K562 (cell line): ENCODE results near the gene PARD3. TPM values are rescaled to one million over a fixed set of nuclear protein-coding genes. Genes with fewer than 3 reads are reported as not detected.

ENCODE experiments used
- ATAC-seq: fragments of 200-7000 bp; cut with Tn5 transposase; 3 replicates; pipeline ENCODE4 v1.9.1; 2020; ENCODE audit warnings: moderate library complexity
- BruUV-seq: library from RNA; stranded (reverse); fragments of 400-500 nt; replicated peaks from 2 replicates; lab custom pipeline; 2021; lab: Mats Ljungman, UMichigan
- CTCF ChIA-PET: fragments of 300-600 bp; formaldehyde crosslinking; extraction: SDS; loops from one replicate; lab custom pipeline; 2021; ENCODE audit warnings: low intra/inter-chr PET ratio; lab: Yijun Ruan, JAX
- POLR2A ChIA-PET: fragments of 300-600, 350-650 bp; sonication (Branson Sonifier 250); formaldehyde crosslinking; extraction: SDS; loops from one replicate; lab custom pipeline; 2021; ENCODE audit warnings: antibody characterized with exemption, inconsistent platforms; lab: Yijun Ruan, JAX
- DNase-seq, 4 experiments: peaks; one replicate each; pipeline versions ENCODE4 v3.0.0 to v3.0.0-alpha.2; 2011 to 2018; ENCODE audit warnings: low spot score in 3 of 4, mixed read lengths in 3 of 4; ENCODE audit errors: extremely low read depth in 1 of 4
- FAIRE-seq: peaks from 2 replicates; lab custom pipeline; 2011; peaks lifted over from hg19 to GRCh38; lab: Jason Lieb, UNC
- H2AFZ ChIP-seq: 2 replicates; pipeline ENCODE4 v1.6.0; 2011; ENCODE audit warnings: low read depth, low read length, control low read depth, inconsistent platforms
- H3K27ac ChIP-seq: fragments of 200-600 bp; 3 replicates; pipeline ENCODE4 v1.8.0; 2011; ENCODE audit warnings: low read depth, mild to moderate bottlenecking, control low read depth, inconsistent platforms, low read length, moderate library complexity, mixed read lengths; ENCODE audit errors: extremely low read depth
- H3K27me3 ChIP-seq, 2 experiments: fragments of 300-600 bp in 1 of 2; 2 replicates in 1 of 2; 3 replicates in 1 of 2; pipeline versions ENCODE4 v1.6.0 to v1.8.0; 2011; ENCODE audit warnings: inconsistent platforms in 2 of 2, low read length in 2 of 2, mild to moderate bottlenecking in 1 of 2, mixed read lengths in 1 of 2, moderate library complexity in 1 of 2; ENCODE audit not compliant: control insufficient read depth in 2 of 2, insufficient read depth in 2 of 2
- H3K36me3 ChIP-seq: fragments of 300-600 bp; 3 replicates; pipeline ENCODE4 v1.8.0; 2011; ENCODE audit warnings: mild to moderate bottlenecking, low read length, inconsistent platforms; ENCODE audit not compliant: control insufficient read depth, insufficient read depth
- H3K4me1 ChIP-seq, 2 experiments: fragments of 200-600 bp in 1 of 2; replicated peaks in 1 of 2; 2 replicates in 1 of 2; 3 replicates in 1 of 2; pipeline versions ENCODE4 v1.5.1 to v1.8.0; 2011; ENCODE audit warnings: inconsistent platforms in 2 of 2, low read length in 2 of 2, mild to moderate bottlenecking in 1 of 2, mixed read lengths in 1 of 2, moderate library complexity in 1 of 2; ENCODE audit not compliant: control insufficient read depth in 2 of 2, insufficient read depth in 2 of 2
- H3K4me2 ChIP-seq: 2 replicates; pipeline ENCODE4 v1.6.1; 2011; ENCODE audit warnings: low read length, control low read depth, inconsistent platforms, mixed read lengths; ENCODE audit not compliant: insufficient read depth
- H3K4me3 ChIP-seq: fragments of 200-600 bp; sonication (generic), shearing (Covaris generic); 2 replicates; pipeline ENCODE4 v1.5.1; 2016; ENCODE audit warnings: control low read depth, inconsistent platforms
- H3K79me2 ChIP-seq: fragments of 200-600 bp; 3 replicates; pipeline ENCODE4 v1.8.0; 2011; ENCODE audit warnings: low read length, inconsistent platforms; ENCODE audit not compliant: control insufficient read depth, insufficient read depth
- H3K9ac ChIP-seq, 2 experiments: 2 replicates each; pipeline versions ENCODE4 v1.6.0 to v1.6.1; 2011; ENCODE audit warnings: low read depth in 2 of 2, low read length in 2 of 2, control low read depth in 1 of 2, inconsistent platforms in 1 of 2, mild to moderate bottlenecking in 1 of 2, mixed read lengths in 1 of 2; ENCODE audit not compliant: insufficient read depth in 1 of 2
- H3K9me1 ChIP-seq: one replicate; pipeline ENCODE4 v1.6.0; 2011; ENCODE audit warnings: inconsistent platforms, mild to moderate bottlenecking, low read length, moderate library complexity; ENCODE audit not compliant: control insufficient read depth, insufficient read depth
- H3K9me3 ChIP-seq: replicated peaks from 2 replicates; pipeline ENCODE4 v1.5.1; 2011; ENCODE audit warnings: low read depth, low read length, inconsistent platforms; ENCODE audit not compliant: control insufficient read depth, insufficient read depth
- H4K20me1 ChIP-seq: replicated peaks from 2 replicates; pipeline ENCODE4 v1.6.1; 2011; ENCODE audit warnings: low read length, inconsistent platforms, mixed read lengths; ENCODE audit not compliant: control insufficient read depth, insufficient read depth
- CBX3 ChIP-seq, 2 experiments: IDR thresholded peaks; 1 replicate in 1 of 2; 2 replicates in 1 of 2; pipeline ENCODE4 v1.6.1; 2012; ENCODE audit warnings: inconsistent platforms in 2 of 2, low read length in 2 of 2, borderline replicate concordance in 1 of 2, control low read depth in 1 of 2
- CHD2 ChIP-seq: IDR thresholded peaks from 2 replicates; pipeline ENCODE4 v1.6.1; 2011; ENCODE audit warnings: low read depth, low read length
- CREB1 ChIP-seq, 2 experiments: sonication (generic) in 1 of 2; formaldehyde crosslinking in 1 of 2; IDR thresholded peaks; 2 replicates each; pipeline versions ENCODE4 v1.6.1 to v1.8.0; 2012 to 2022; ENCODE audit warnings: inconsistent platforms in 1 of 2, mild to moderate bottlenecking in 1 of 2, missing genetic modification reagents in 1 of 2, moderate library complexity in 1 of 2
- HMGN3 ChIP-seq: IDR thresholded peaks from 2 replicates; pipeline ENCODE4 v1.6.1; 2011; ENCODE audit warnings: borderline replicate concordance, low read depth, mild to moderate bottlenecking, mixed read lengths, low read length; ENCODE audit not compliant: insufficient read length; ENCODE audit errors: extremely low read depth
- NFXL1 ChIP-seq: fragments of 450-650 bp; formaldehyde crosslinking; IDR thresholded peaks from 2 replicates; pipeline ENCODE4 v1.4.0; 2021; ENCODE audit warnings: mild to moderate bottlenecking
- SIN3B ChIP-seq: fragments of 450-650 bp; IDR thresholded peaks from 2 replicates; pipeline ENCODE4 v1.6.1; 2017; ENCODE audit warnings: low read depth, mild to moderate bottlenecking, moderate library complexity
- ZNF212 ChIP-seq: fragments of 450-650 bp; formaldehyde crosslinking; IDR thresholded peaks from 2 replicates; pipeline ENCODE4 v1.4.0; 2020; ENCODE audit warnings: mild to moderate bottlenecking
- WGBS: fragments of 100-300 bp; shearing (Covaris generic); methylation state at CpG from one replicate; pipeline ENCODE4 v1.1.6; 2016; ENCODE audit warnings: low coverage, mixed read lengths; ENCODE audit not compliant: insufficient coverage; ENCODE audit errors: missing lambda C conversion rate; 5-methylcytosine and 5-hydroxymethylcytosine counted together
- in situ Hi-C: fragments of 300-500 bp; cut with MboI; formaldehyde crosslinking; loops from 4 replicates; pipeline ENCODE4 v1.15.0; 2018; ENCODE audit warnings: inconsistent platforms, mixed read lengths
- intact Hi-C: fragments of 100-400 bp; cut with micrococcal nuclease; formaldehyde crosslinking; loops from 2 replicates; pipeline ENCODE4 v1.14.2; 2022
- polyA plus RNA-seq, 8 experiments: library from polyadenylated mRNA; depleted of rRNA in 4 of 8; stranded (reverse) in 5 of 8; unstranded in 3 of 8; fragments of >200 nt; fragmentation: Nextera tagmentation in 2 of 8; fragmentation: Illumina TruSeq in 1 of 8; extraction: Ambion mirVana in 2 of 8; extraction: Trizol in 1 of 8; gene quantifications; 2 replicates each; pipeline versions ENCODE4 v1.2.1 to v1.2.3, GENCODE V29; 2011 to 2014; ENCODE audit warnings: inconsistent platforms in 1 of 8, missing spikeins in 1 of 8
- total RNA-seq, 7 experiments: library from RNA; depleted of rRNA in 6 of 7; stranded (reverse); fragments of >200 nt in 6 of 7; fragmentation: Illumina TruSeq in 2 of 7; extraction: Trizol in 2 of 7; gene quantifications; 2 replicates each; pipeline versions ENCODE4 v1.2.1 to v1.2.3, GENCODE V29; 2011 to 2021; ENCODE audit warnings: low replicate concordance in 1 of 7
- TF ChIP-seq, protein P1 (sequence below): fragments of 150-350 bp; conservative IDR thresholded peaks from 2 replicates; pipeline ENCODE4 v1.6.1; 2014; ENCODE audit warnings: low read length
- TF ChIP-seq, protein P2 (sequence below): fragments of 450-650 bp; IDR thresholded peaks from 2 replicates; pipeline ENCODE4 v1.6.1; 2018; ENCODE audit warnings: mild to moderate bottlenecking, low read depth; ENCODE audit not compliant: partially characterized antibody
- TF ChIP-seq, protein P3 (sequence below), 2 experiments: fragments of 200-800 bp in 1 of 2; sonication (Bioruptor generic) in 1 of 2; sonication (generic) in 1 of 2; formaldehyde crosslinking in 1 of 2; IDR thresholded peaks in 1 of 2; conservative IDR thresholded peaks in 1 of 2; 2 replicates each; pipeline versions ENCODE4 v1.5.0 to v1.6.1; 2016 to 2020; ENCODE audit warnings: missing compliant biosample characterization in 1 of 2, missing genetic modification characterization in 1 of 2, missing genetic modification reagents in 1 of 2
- TF ChIP-seq, protein P4 (sequence below): IDR thresholded peaks from 2 replicates; pipeline ENCODE4 v1.6.1; 2014; ENCODE audit warnings: antibody characterized with exemption

Gene PARD3
- total and polyA plus RNA-seq, 9 of the 15 experiments (the other 6 are each of a cell fraction or from before 2014, with no cell fraction given), result 2.7 to 11.7 (median 7.7) TPM

DNA sequence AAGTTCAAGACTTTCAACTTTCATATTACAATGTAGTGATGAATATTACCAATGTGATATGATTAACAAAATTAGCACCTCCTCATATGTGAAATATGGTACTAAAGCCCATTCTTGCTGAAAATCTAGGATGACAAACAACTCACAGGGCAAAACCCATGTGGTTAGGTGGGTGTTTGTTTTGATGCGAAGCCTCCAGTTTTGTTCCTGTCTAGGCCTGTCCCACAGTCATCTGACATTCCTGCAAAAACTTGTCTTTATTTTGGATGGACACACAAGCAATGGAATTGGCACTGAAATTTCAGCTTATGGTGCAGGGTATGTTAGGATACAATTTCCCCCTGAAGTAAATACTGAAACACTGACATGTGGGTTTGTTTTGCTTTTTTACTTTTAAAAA lies 95.3 kb downstream of the PARD3 start (continued):
- TF ChIP-seq, protein P1, sequence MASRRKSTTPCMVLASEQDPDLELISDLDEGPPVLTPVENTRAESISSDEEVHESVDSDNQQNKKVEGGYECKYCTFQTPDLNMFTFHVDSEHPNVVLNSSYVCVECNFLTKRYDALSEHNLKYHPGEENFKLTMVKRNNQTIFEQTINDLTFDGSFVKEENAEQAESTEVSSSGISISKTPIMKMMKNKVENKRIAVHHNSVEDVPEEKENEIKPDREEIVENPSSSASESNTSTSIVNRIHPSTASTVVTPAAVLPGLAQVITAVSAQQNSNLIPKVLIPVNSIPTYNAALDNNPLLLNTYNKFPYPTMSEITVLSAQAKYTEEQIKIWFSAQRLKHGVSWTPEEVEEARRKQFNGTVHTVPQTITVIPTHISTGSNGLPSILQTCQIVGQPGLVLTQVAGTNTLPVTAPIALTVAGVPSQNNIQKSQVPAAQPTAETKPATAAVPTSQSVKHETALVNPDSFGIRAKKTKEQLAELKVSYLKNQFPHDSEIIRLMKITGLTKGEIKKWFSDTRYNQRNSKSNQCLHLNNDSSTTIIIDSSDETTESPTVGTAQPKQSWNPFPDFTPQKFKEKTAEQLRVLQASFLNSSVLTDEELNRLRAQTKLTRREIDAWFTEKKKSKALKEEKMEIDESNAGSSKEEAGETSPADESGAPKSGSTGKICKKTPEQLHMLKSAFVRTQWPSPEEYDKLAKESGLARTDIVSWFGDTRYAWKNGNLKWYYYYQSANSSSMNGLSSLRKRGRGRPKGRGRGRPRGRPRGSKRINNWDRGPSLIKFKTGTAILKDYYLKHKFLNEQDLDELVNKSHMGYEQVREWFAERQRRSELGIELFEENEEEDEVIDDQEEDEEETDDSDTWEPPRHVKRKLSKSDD, result no peak
- TF ChIP-seq HMGN3 (no peak), SIN3B (no peak)
- TF ChIP-seq, all 486 proteins: peak for 0

DNA sequence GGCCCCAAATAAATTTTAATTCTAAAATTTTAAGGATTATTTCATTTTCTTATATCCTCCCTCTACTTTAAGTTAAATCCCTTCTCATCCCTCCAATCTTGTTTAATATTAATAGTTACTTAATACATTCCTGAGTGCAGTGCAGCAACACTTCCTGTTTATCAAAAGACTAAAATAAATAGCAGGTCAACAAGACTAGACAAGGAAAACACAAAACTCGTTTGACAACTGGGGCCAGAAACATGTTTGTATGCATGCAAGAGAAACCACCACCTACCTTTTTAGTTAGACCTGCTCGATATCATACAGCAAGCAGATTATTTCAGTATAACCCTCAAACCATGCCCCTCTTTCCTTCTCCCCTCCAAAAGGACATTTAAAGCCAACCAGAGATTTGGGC lies 95.8 kb downstream of the PARD3 start:
- in situ Hi-C loops, result no loop called here
- H3K27me3 ChIP-seq, result no peaks in the 10 kb centered on the region
- no TSS peak for BruUV-seq
- POLR2A ChIA-PET, result no interaction called here
- 23% methylated on average over 2 of the region's 2 CpGs for WGBS
- intact Hi-C loops, result no loop called here
- ATAC-seq (no peak), FAIRE-seq (no peak), DNase-seq (no peak)
- no peak overlapping the region for H3K9ac ChIP-seq
- H3K4me3 ChIP-seq, result no peak overlapping the region
- peaks cover 2% of the 10 kb centered on the region for H3K9me1 ChIP-seq
- H3K36me3 ChIP-seq, result no peaks in the 10 kb centered on the region
- no peaks in the 10 kb centered on the region for H3K79me2 ChIP-seq
- H3K4me1 ChIP-seq, result peaks cover 0 to 5% of the 10 kb centered on the region in 2 experiments; a peak in 3 of 5 replicates
- peaks cover 10% of the 10 kb centered on the region for H4K20me1 ChIP-seq
- H3K27ac ChIP-seq, result no peak overlapping the region
- CTCF ChIA-PET, result no interaction called here
- no peak overlapping the region for H3K4me2 ChIP-seq
- H3K9me3 ChIP-seq, result no peaks in the 10 kb centered on the region
- H2AFZ ChIP-seq, result no peak overlapping the region
- TF ChIP-seq NFXL1 (no peak), ZNF212 (CRISPR knock-in tag) (no peak), CHD2 (no peak), CREB1 (IDR thresholded peaks at IDR 0.05) (no peak), CREB1 (CRISPR knock-in tag; IDR thresholded peaks at IDR 0.05) (no peak), CBX3 (IDR thresholded peaks at IDR 0.05; ENCODE audit: borderline replicate concordance in 1 of 2, low read length in 2 of 2) (no peak)
- TF ChIP-seq, protein P2, sequence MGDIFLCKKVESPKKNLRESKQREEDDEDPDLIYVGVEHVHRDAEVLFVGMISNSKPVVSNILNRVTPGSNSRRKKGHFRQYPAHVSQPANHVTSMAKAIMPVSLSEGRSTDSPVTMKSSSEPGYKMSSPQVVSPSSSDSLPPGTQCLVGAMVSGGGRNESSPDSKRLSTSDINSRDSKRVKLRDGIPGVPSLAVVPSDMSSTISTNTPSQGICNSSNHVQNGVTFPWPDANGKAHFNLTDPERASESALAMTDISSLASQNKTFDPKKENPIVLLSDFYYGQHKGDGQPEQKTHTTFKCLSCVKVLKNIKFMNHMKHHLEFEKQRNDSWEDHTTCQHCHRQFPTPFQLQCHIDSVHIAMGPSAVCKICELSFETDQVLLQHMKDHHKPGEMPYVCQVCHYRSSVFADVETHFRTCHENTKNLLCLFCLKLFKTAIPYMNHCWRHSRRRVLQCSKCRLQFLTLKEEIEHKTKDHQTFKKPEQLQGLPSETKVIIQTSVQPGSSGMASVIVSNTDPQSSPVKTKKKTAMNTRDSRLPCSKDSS, result no peak
- TF ChIP-seq, protein P3, sequence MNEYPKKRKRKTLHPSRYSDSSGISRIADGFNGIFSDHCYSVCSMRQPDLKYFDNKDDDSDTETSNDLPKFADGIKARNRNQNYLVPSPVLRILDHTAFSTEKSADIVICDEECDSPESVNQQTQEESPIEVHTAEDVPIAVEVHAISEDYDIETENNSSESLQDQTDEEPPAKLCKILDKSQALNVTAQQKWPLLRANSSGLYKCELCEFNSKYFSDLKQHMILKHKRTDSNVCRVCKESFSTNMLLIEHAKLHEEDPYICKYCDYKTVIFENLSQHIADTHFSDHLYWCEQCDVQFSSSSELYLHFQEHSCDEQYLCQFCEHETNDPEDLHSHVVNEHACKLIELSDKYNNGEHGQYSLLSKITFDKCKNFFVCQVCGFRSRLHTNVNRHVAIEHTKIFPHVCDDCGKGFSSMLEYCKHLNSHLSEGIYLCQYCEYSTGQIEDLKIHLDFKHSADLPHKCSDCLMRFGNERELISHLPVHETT (CRISPR knock-in tag; conservative IDR thresholded peaks at IDR 0.05 in 1 of 2, IDR thresholded peaks at IDR 0.05 in 1 of 2), result no peak
- TF ChIP-seq, protein P4, sequence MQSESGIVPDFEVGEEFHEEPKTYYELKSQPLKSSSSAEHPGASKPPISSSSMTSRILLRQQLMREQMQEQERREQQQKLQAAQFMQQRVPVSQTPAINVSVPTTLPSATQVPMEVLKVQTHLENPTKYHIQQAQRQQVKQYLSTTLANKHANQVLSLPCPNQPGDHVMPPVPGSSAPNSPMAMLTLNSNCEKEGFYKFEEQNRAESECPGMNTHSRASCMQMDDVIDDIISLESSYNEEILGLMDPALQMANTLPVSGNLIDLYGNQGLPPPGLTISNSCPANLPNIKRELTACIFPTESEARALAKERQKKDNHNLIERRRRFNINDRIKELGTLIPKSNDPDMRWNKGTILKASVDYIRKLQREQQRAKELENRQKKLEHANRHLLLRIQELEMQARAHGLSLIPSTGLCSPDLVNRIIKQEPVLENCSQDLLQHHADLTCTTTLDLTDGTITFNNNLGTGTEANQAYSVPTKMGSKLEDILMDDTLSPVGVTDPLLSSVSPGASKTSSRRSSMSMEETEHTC, result no peak
